Measurements from ENCODE around the gene EFNA4. TPM values are rescaled to one million over a fixed set of nuclear protein-coding genes. Genes with fewer than 3 reads are reported as not detected.

The EFNA4 gene
- total and polyA plus RNA-seq, 2 of the 4 experiments (the other 2 are of a cell fraction): 3.8 to 11.8 TPM

GRCh38 chr1:155038602-155039307 is 24.8 kb upstream of the EFNA4 start:
- no peak overlapping the region for H2BK20ac ChIP-seq (ENCODE audit: low read depth, low read length)
- H2AFZ ChIP-seq (replicated peaks; ENCODE audit: low read length, poor library complexity): no peak overlapping the region
- TF ChIP-seq MAFK (IDR thresholded peaks at IDR 0.05; ENCODE audit: low read depth, low read length) (no peak), MXI1 (IDR thresholded peaks at IDR 0.05; ENCODE audit: borderline replicate concordance, low read depth, low read length) (no peak)
- ATAC-seq (ENCODE audit: low read depth) (peak; percentile 66), DNase-seq (peak; percentile 19)
- H2AK9ac ChIP-seq (replicated peaks; ENCODE audit: low read depth, low read length, poor library complexity): no peak overlapping the region
- no peak overlapping the region for H2AK5ac ChIP-seq (ENCODE audit: low read depth, low read length)
- no peak overlapping the region for H3K4ac ChIP-seq (ENCODE audit: low read depth, low read length)
- no peak overlapping the region for H3K56ac ChIP-seq (ENCODE audit: extremely low read depth, insufficient read depth, low read length)
- H4K20me1 ChIP-seq (ENCODE audit: insufficient read depth, low read length): no peaks in the 10 kb centered on the region
- H3K9me1 ChIP-seq (ENCODE audit: insufficient read depth, low read length): peaks cover 6% of the 10 kb centered on the region; the same call in 1 of the 2 replicates
- H4K5ac ChIP-seq (ENCODE audit: low read depth, low read length): no peak overlapping the region
- H3K4me2 ChIP-seq (ENCODE audit: low read depth, low read length): no peak overlapping the region
- H3K18ac ChIP-seq (ENCODE audit: low read depth, low read length): no peak overlapping the region
- CTCF ChIA-PET: interaction anchor here (1.4 to 1.8 kb wide), 2 partner anchors 12 to 23 kb away, joined by 3 to 4 read pairs; partner anchors contain the start of gene ADAM15
- H3K79me1 ChIP-seq (ENCODE audit: low read depth in 1 of 2, low read length in 2 of 2): no peaks in the 10 kb centered on the region
- H4K91ac ChIP-seq (ENCODE audit: insufficient read depth, low read depth, low read length): no peak overlapping the region
- no peak overlapping the region for H4K8ac ChIP-seq (ENCODE audit: low read depth in 2 of 2, low read length in 2 of 2)
- H3K4me3 ChIP-seq (ENCODE audit: insufficient read depth, low read depth, low read length): no peak overlapping the region
- H2BK120ac ChIP-seq (ENCODE audit: low read depth, low read length): no peak overlapping the region
- in situ Hi-C loops (cut with MboI; ENCODE audit: low sequenced_read_pairs) (no loop called here), dilution Hi-C loops (cut with HindIII; ENCODE audit: low sequenced_read_pairs, unreplicated experiment) (no loop called here), intact Hi-C loops (cut with micrococcal nuclease) (no loop called here)
- peaks cover 39% of the 10 kb centered on the region for H3K27me3 ChIP-seq (ENCODE audit: control insufficient read depth, insufficient read depth, low read length)
- no peaks in the 10 kb centered on the region for H3K9me3 ChIP-seq (ENCODE audit: control insufficient read depth, insufficient read depth, low read length)
- no peak overlapping the region for H2BK15ac ChIP-seq (ENCODE audit: low read depth, low read length)
- no peak overlapping the region for H2BK5ac ChIP-seq (ENCODE audit: low read depth, low read length, poor library complexity, severe bottlenecking)
- POLR2A ChIA-PET (ENCODE audit: unreplicated experiment): no interaction called here
- no peak overlapping the region for H3K14ac ChIP-seq (replicated peaks; ENCODE audit: low read depth, low read length)
- 22% methylated on average over 4 of the region's 8 CpGs; no CpG with 5 or more reads in 1 of the 2 experiments for WGBS, 2 experiments (ENCODE audit: extremely low coverage in 2 of 2, insufficient read length in 1 of 2)
- H3K23ac ChIP-seq (ENCODE audit: low read depth, low read length): no peak overlapping the region
- no peak overlapping the region for H3K9ac ChIP-seq (ENCODE audit: low read depth, low read length)
- H3K27ac ChIP-seq (ENCODE audit: insufficient read depth, low read length): no peak overlapping the region
- peaks cover 1% of the 10 kb centered on the region; the same call in 1 of the 2 replicates for H3K4me1 ChIP-seq (ENCODE audit: control insufficient read depth, insufficient read depth, low read length)
- BruUV-seq (replicated peaks): no TSS peak
- H3K36me3 ChIP-seq (ENCODE audit: control insufficient read depth, insufficient read depth, low read length): no peaks in the 10 kb centered on the region
